ENCODE results near the gene F3. TPM values are rescaled to one million over a fixed set of nuclear protein-coding genes. Genes with fewer than 3 reads are reported as not detected.

F3 gene
- total RNA-seq, 6 experiments from 2014 or later, result 0.79 to 6.8 (median 2.6) TPM

DNA sequence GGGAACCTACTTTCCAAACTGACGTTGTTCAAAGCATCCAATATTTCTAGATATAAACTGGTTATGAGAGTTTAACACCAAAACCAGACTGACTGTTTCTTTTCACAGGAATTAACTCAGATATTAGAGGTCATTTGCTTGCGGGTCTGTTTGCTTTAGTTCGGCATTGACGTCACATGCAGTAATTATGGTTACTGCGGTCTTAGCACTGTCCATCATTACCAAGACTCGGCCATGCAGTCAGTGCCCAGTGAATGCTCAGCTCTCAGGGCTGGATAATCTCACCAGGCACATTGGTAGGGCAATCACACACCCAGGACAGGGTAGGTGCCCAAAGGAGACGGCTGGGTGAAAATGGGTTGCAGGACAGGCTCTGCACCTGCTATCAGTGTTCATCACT lies 9.9 kb upstream of the F3 start:
- DNase-seq, result no peak
- no peak for ATAC-seq
- TF ChIP-seq POLR2A (IDR thresholded peaks at IDR 0.05), result no peak
- TF ChIP-seq CTCF (IDR thresholded peaks at IDR 0.05), result no peak
- no peaks in the 10 kb centered on the region for H3K9me3 ChIP-seq
- no peak overlapping the region for H3K4me3 ChIP-seq
- no peaks in the 10 kb centered on the region for H3K27me3 ChIP-seq
- no peaks in the 10 kb centered on the region for H3K4me1 ChIP-seq
- H3K36me3 ChIP-seq, result no peaks in the 10 kb centered on the region
- no peak overlapping the region for H3K27ac ChIP-seq
- WGBS (ENCODE audit: insufficient coverage, low coverage, low lambda C conversion rate, missing lambda C conversion rate), result 61% methylated on average over 6 of the region's 7 CpGs
- intact Hi-C loops (cut with DNase I), result no loop called here

DNA sequence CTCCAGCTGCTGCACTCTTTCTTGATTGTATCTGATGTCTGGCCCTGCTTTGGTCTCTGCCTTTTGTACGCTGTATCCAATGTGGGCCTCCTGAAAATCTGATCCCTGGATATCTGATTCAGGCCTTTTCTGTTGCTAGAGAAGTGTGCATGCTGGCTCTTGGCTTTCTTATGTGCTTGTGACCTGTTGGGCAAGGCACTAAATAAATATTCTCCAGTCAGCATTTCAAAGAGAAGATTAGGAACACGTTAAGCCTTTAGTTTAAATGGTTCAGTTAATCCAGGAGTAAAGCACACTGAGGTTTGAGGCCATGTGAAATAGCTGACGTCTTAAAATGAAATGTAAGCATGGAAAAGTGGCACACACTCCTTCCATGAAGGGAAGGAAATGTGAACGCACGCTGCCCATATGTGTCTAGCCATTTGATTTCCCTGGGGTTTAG lies 9.3 kb upstream of the F3 start:
- Histone ChIP-seq H3K27me3 (no peaks in the 10 kb centered on the region), H3K4me3 (no peak overlapping the region), H3K4me1 (no peaks in the 10 kb centered on the region), H3K36me3 (no peaks in the 10 kb centered on the region), H3K9me3 (no peaks in the 10 kb centered on the region), H3K27ac (no peak overlapping the region)
- DNase-seq, result no peak
- ATAC-seq, result no peak
- intact Hi-C loops (cut with DNase I), result no loop called here
- TF ChIP-seq CTCF (IDR thresholded peaks at IDR 0.05), result no peak
- TF ChIP-seq POLR2A (IDR thresholded peaks at IDR 0.05), result no peak
- WGBS (ENCODE audit: insufficient coverage, low coverage, low lambda C conversion rate, missing lambda C conversion rate), result 65% methylated on average over 4 of the region's 5 CpGs

DNA sequence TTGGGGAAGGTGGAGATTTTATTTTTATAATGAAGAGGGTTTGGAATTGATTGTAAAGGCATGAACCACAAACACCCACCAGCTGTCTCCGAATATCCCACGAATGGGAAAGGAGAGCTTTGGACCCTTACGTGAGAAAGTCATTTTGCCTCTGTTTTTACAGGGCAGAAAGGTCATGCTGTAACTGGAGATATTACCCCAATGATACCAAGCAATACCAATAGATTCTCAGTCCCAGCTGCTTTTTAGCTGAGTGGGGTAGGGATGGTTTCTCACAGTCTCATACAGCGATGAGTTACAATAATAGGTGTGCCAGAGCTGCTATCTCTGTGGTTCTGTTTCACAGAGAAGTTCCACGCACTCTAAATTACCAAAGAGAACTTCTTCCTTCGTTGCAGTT lies 8.8 kb upstream of the F3 start:
- H3K27ac ChIP-seq, result no peak overlapping the region
- ATAC-seq (no peak), DNase-seq (no peak)
- no peak overlapping the region for H3K4me3 ChIP-seq
- no peaks in the 10 kb centered on the region for H3K4me1 ChIP-seq
- no peak for TF ChIP-seq POLR2A (IDR thresholded peaks at IDR 0.05)
- TF ChIP-seq CTCF (IDR thresholded peaks at IDR 0.05), result no peak
- no peaks in the 10 kb centered on the region for H3K36me3 ChIP-seq
- H3K27me3 ChIP-seq, result no peaks in the 10 kb centered on the region
- H3K9me3 ChIP-seq, result no peaks in the 10 kb centered on the region
- intact Hi-C loops (cut with DNase I), result no loop called here
- WGBS (ENCODE audit: insufficient coverage, low coverage, low lambda C conversion rate, missing lambda C conversion rate), result 54% methylated on average over 4 of the region's 6 CpGs

- H3K4me3 ChIP-seq, result no peak overlapping the region
- no peaks in the 10 kb centered on the region for H3K27me3 ChIP-seq
- peaks cover 0 to 4% (median 0%) of the 10 kb centered on the region in 4 donors for H3K4me1 ChIP-seq
- TF ChIP-seq CTCF (IDR thresholded peaks at IDR 0.05), result no peak
- no peak for TF ChIP-seq POLR2A (IDR thresholded peaks at IDR 0.05)
- no peaks in the 10 kb centered on the region for H3K9me3 ChIP-seq
- no peak overlapping the region for H3K27ac ChIP-seq
- H3K36me3 ChIP-seq, result no peaks in the 10 kb centered on the region
- DNase-seq, result no peak
- WGBS (ENCODE audit: insufficient coverage, low coverage, low lambda C conversion rate, missing lambda C conversion rate), result 53% methylated on average over 5 of the region's 5 CpGs
- ATAC-seq, result no peak
- intact Hi-C loops (cut with DNase I), result no loop called here
Observed at GRCh38 chr1:94549706-94550105, 8.1 kb upstream of the F3 start.

Measured in right lobe of liver (tissue), 6 donors.